Colonic mucosa (tissue), 4 donors: ENCODE data around the gene BZW1. TPM values are rescaled to one million over a fixed set of nuclear protein-coding genes. Genes with fewer than 3 reads are reported as not detected.
"Not testable (repeated sequence)": the region's sequence is repeated elsewhere in the genome, so short reads cannot be mapped to it uniquely, and the experiment has no call there.

Source experiments
- DNase-seq: peaks from one replicate; pipeline ENCODE4 v3.0.0-alpha.2; 2020
- H3K27ac ChIP-seq: fragments of 200-600 bp; one replicate; pipeline ENCODE4 v1.8.0; 2021
- H3K27me3 ChIP-seq: fragments of 200-600 bp; one replicate; pipeline ENCODE4 v1.8.0; 2021
- H3K36me3 ChIP-seq: fragments of 200-600 bp; one replicate; pipeline ENCODE4 v1.8.0; 2021
- H3K4me1 ChIP-seq: fragments of 200-600 bp; one replicate; pipeline ENCODE4 v1.8.0; 2021; ENCODE audit warnings: mild to moderate bottlenecking
- H3K4me3 ChIP-seq: fragments of 200-600 bp; one replicate; pipeline ENCODE4 v1.8.0; 2021
- H3K9ac ChIP-seq, 2 donors: one replicate each; pipeline ENCODE4 v1.7.0; 2013; ENCODE audit warnings: control low read depth in 2 of 2, low read depth in 2 of 2, low read length in 2 of 2
- H3K9me3 ChIP-seq: fragments of 200-600 bp; one replicate; pipeline ENCODE4 v1.8.0; 2021
- CTCF ChIP-seq: fragments of 200-600 bp; IDR thresholded peaks from one replicate; pipeline ENCODE4 v1.8.0; 2022; ENCODE audit warnings: antibody characterized with exemption, mild to moderate bottlenecking
- intact Hi-C: fragments of 100-400 bp; cut with DNase I; formaldehyde crosslinking; loops from one replicate; pipeline ENCODE4 v1.14.1; 2022
- total RNA-seq, 2 donors: library from RNA; stranded (reverse); fragmentation: NEBNext Ultra II Directional in 1 of 2; extraction: Animal tissue kit (Norgen Biotek cat#: 25700) in 1 of 2; gene quantifications; one replicate each; pipeline ENCODE4 v1.2.1, GENCODE V29; 2021
- donor health status: healthy.
- donor health status: DM: no; HTN: no; CAD: no.
- donor health status: DM: no; HTN: no; CAD: no.

BZW1 gene
- total RNA-seq, 2 donors from 2014 or later, result 253 to 257 TPM

DNA sequence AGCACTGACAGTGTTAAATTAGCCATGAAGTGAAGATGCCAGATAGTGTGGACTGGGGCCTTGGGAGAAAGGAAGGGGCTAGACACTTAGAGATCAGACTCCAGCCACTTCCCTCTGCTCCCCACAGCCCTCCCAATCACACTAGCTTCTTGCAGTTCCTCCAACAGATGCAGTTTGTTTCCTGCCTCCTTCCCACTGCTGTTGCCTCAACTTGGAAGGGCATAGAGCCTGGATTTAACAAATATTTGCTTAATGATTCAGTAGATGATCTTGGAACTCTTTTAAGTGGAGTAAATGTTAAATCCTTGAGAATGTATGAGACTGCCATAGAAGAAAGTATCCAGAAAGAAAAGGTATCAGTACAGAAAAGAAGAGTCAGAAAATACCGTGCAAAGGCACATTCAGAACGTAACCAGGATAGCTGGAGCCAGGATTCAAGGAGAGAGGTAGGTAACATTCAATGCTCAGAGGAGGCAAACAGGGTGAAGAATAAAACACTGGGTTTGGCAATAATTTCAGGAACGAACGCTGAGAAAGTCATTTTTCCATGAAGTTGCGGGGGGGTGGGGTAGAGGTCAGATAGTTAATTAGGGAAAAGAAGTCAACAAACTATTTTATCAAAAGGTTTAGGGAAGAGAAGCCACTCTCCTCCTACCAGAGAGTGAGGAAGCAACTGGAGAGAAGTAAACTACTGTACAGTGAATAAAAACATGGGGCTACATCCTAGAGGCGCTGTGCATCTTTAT, 1.3 kb upstream of the BZW1 start:
- DNase-seq, result peak; percentile 40
- peak overlapping the region; percentile 98 for H3K4me3 ChIP-seq
- peak overlapping the region; percentile 99 for H3K27ac ChIP-seq
- peak overlapping the region; percentile 60 to 75 for H3K9ac ChIP-seq
- H3K9me3 ChIP-seq, result no peaks in the 10 kb centered on the region
- intact Hi-C loops, result loop anchor here (5.0 kb wide), 1 partner anchor 98 kb away; no protein-coding TSS in a partner anchor
- no peaks in the 10 kb centered on the region for H3K27me3 ChIP-seq
- no peak for TF ChIP-seq CTCF
- no peaks in the 10 kb centered on the region for H3K4me1 ChIP-seq
- peaks cover 10% of the 10 kb centered on the region for H3K36me3 ChIP-seq

DNA sequence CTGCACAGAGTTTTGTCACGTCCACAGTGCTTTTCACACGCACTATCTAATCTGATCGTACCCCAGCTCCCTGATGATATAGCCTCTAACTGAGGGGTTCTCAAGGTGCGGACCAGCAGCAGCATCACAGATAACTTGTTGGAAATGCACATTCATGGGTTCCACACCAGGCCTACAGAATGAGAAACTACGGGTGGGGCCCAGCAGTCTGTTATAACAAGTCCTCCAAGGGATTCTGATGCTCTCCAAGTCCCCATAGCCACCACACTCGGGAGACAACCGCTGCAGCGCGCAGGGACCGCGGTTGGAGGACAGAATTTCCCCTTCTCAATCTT, 745 bp upstream of the BZW1 start:
- H3K36me3 ChIP-seq, result peaks cover 16% of the 10 kb centered on the region
- intact Hi-C loops, result loop anchor here (5.0 kb wide), 1 partner anchor 99 kb away; no protein-coding TSS in a partner anchor
- no peak for TF ChIP-seq CTCF
- H3K27ac ChIP-seq, result peak overlapping the region; percentile 99
- peak overlapping the region; percentile 60 to 75 for H3K9ac ChIP-seq
- H3K4me3 ChIP-seq, result peak overlapping the region; percentile 98
- no peak for DNase-seq
- no peaks in the 10 kb centered on the region for H3K9me3 ChIP-seq
- no peaks in the 10 kb centered on the region for H3K4me1 ChIP-seq
- H3K27me3 ChIP-seq, result no peaks in the 10 kb centered on the region

- Histone ChIP-seq H3K36me3 (peaks cover 23% of the 10 kb centered on the region), H3K4me3 (peak overlapping the region; percentile 98), H3K4me1 (no peaks in the 10 kb centered on the region), H3K9ac (peak overlapping the region; percentile 75 to 93), H3K9me3 (no peaks in the 10 kb centered on the region), H3K27me3 (no peaks in the 10 kb centered on the region), H3K27ac (peak overlapping the region; percentile 99)
- TF ChIP-seq CTCF, result peak; percentile 38
- intact Hi-C loops, result loop anchor here (2.0 to 5.0 kb wide), 2 partner anchors 44 to 100 kb away; no protein-coding TSS in a partner anchor
- peak; percentile 87 for DNase-seq
Measured at GRCh38 chr2:200812122-200813022, 662 bp downstream of the BZW1 start.

GRCh38 chr2:200814276-200814815, 2.6 kb downstream of the BZW1 start:
- H3K36me3 ChIP-seq, result peaks cover 31% of the 10 kb centered on the region
- intact Hi-C loops, result loop anchor here (5.0 kb wide), 1 partner anchor 102 kb away; no protein-coding TSS in a partner anchor
- H3K27me3 ChIP-seq, result no peaks in the 10 kb centered on the region
- TF ChIP-seq CTCF, result no peak
- DNase-seq, result no peak
- no peak overlapping the region for H3K9ac ChIP-seq
- H3K27ac ChIP-seq, result no peak overlapping the region
- no peaks in the 10 kb centered on the region for H3K9me3 ChIP-seq
- no peak overlapping the region for H3K4me3 ChIP-seq
- H3K4me1 ChIP-seq, result no peaks in the 10 kb centered on the region

DNA sequence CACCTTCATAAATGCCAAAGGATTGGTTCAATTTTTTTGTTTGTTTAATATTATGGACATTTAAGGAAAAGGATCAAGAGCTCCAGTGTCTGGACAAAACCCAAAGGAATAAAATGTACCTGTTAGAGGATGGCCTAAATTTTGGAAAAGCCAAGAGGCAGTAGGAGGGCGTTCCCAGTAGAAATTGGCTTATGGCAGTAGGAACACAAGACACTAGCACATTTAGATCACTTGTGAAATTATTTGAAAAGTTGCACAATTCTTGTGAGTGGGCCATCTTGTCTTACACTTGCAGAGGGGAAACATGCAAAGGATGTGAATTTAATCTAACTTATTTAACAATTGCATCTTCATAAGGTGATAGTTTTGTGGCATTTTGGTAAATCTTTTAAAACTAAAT, 3.2 kb downstream of the BZW1 start:
- no peak for DNase-seq
- H3K36me3 ChIP-seq, result peaks cover 31% of the 10 kb centered on the region
- intact Hi-C loops, result loop anchor here (5.0 kb wide), 1 partner anchor 103 kb away; no protein-coding TSS in a partner anchor
- no peaks in the 10 kb centered on the region for H3K9me3 ChIP-seq
- H3K9ac ChIP-seq, result no peak overlapping the region
- no peak overlapping the region for H3K27ac ChIP-seq
- no peaks in the 10 kb centered on the region for H3K4me1 ChIP-seq
- H3K4me3 ChIP-seq, result no peak overlapping the region
- no peaks in the 10 kb centered on the region for H3K27me3 ChIP-seq
- TF ChIP-seq CTCF, result no peak

DNA sequence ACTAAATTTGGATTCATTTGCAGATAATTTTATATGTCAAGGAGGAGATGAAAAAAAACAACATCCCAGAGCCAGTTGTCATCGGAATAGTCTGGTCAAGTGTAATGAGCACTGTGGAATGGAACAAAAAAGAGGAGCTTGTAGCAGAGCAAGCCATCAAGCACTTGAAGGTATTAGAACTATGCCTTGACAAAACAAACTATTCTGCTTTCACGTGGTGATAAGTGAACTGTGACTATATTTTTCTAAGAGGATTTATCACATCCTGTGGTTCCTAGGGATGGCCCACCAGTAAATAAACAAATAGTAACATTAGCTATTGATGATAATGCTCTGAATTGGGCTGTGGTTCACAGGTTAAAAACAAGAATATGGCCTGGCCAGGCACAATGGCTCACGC, 7.0 kb downstream of the BZW1 start:
- H3K4me3 ChIP-seq, DNase-seq, H3K4me1 ChIP-seq, H3K9me3 ChIP-seq, H3K9ac ChIP-seq, intact Hi-C loops, H3K27ac ChIP-seq, H3K27me3 ChIP-seq: not testable (repeated sequence)
- H3K36me3 ChIP-seq, result peaks cover 37% of the 10 kb centered on the region
